Brain microvascular endothelial cell (primary cell): ENCODE measurements around the gene NXPE3.

Experiments
- DNase-seq: peaks from one replicate; pipeline ENCODE4 v3.0.0-alpha.2; 2020
- H3K27ac ChIP-seq: fragments of 250-450 bp; sonication (Bioruptor Pico); 2 replicates; pipeline ENCODE4 v1.5.1; 2020; ENCODE audit warnings: mild to moderate bottlenecking, moderate library complexity
- H3K27me3 ChIP-seq: fragments of 250-450 bp; sonication (Bioruptor Pico); replicated peaks from 2 replicates; pipeline ENCODE4 v1.5.1; 2020; ENCODE audit warnings: mild to moderate bottlenecking
- H3K36me3 ChIP-seq: fragments of 250-450 bp; sonication (Bioruptor Pico); replicated peaks from 2 replicates; pipeline ENCODE4 v1.5.1; 2020; ENCODE audit warnings: mild to moderate bottlenecking
- H3K4me3 ChIP-seq: 2 replicates; pipeline ENCODE4 v1.5.1; 2011; ENCODE audit warnings: low read depth, mild to moderate bottlenecking, control low read depth, low read length, moderate library complexity
- CTCF ChIP-seq: IDR thresholded peaks from 2 replicates; pipeline ENCODE4 v1.5.1; 2011; ENCODE audit warnings: low read depth, mild to moderate bottlenecking, moderate library complexity, low read length, control low read depth, inconsistent platforms; ENCODE audit errors: missing control alignments
- in situ Hi-C: cut with HindIII; loops from 2 replicates; pipeline ENCODE4 v1.10.0; 2017; ENCODE audit warnings: low sequenced_read_pairs, low pct_ligation_motif_present

The NXPE3 gene

DNA sequence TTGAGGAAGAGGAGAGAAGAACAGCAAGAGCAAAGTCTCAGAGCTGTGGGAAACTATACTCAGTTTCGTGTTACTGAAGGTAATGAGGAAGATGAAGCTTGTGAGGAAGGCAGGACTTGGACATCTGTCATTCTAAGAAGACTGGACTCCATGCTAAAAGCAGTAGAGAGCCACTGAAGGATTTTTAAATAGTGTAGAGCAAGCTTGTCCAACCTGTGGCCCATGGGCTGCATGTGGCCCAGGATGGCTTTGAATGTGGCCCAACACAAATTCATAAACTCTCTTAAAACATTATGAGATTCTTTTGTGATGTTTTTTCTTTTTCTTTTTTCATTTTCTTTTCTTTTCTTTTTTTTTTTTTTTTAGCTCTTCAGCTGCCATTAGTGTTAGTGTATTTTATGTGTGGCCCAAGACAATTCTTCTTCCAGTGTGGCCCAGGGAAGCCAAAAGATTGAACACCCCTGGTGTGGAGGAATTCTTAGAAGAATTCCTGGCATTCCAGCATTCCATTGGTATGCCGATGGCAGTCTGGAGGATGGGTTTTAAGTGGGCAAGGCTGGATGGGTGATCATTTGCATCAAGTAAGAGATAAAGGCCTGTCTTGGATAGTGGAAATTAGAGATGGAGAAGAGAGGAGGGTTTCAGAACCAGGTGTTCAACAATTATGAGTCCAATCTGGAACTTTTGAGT lies 63.4 kb downstream of the NXPE3 start:
- Histone ChIP-seq H3K36me3 (no peaks in the 10 kb centered on the region), H3K27ac (no peak overlapping the region), H3K27me3 (no peaks in the 10 kb centered on the region), H3K4me3 (no peak overlapping the region)
- no peak for TF ChIP-seq CTCF
- no peak for DNase-seq
- in situ Hi-C loops = no loop called here

DNA sequence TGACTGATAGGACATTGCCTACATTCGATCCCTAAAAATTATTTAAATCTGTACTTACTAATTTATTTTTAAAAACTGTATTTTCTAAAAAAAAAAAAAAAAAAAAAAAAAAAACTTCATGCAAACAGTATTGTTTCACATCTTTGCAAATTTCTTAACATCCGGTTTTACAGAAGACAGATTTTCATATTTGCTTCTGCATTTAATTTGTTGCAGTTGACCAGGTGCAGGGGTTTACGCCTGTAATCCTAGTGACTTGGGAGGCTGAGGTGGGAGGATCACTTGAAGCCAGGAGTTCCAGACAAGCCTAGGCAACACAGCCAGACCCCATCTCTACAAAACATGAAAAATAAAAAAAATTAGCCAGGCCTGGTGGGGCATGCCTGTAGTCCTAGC lies 63.9 kb downstream of the NXPE3 start:
- Histone ChIP-seq H3K27me3 (no peaks in the 10 kb centered on the region), H3K36me3 (no peaks in the 10 kb centered on the region), H3K27ac (no peak overlapping the region), H3K4me3 (no peak overlapping the region)
- TF ChIP-seq CTCF = no peak
- in situ Hi-C loops = no loop called here
- no peak for DNase-seq

- Histone ChIP-seq H3K4me3 (no peak overlapping the region), H3K27me3 (no peaks in the 10 kb centered on the region), H3K27ac (no peak overlapping the region), H3K36me3 (peaks cover 5% of the 10 kb centered on the region)
- DNase-seq = no peak
- in situ Hi-C loops = no loop called here
- TF ChIP-seq CTCF = no peak
Measured at GRCh38 chr3:101845425-101845824, 66.4 kb downstream of the NXPE3 start.

DNA sequence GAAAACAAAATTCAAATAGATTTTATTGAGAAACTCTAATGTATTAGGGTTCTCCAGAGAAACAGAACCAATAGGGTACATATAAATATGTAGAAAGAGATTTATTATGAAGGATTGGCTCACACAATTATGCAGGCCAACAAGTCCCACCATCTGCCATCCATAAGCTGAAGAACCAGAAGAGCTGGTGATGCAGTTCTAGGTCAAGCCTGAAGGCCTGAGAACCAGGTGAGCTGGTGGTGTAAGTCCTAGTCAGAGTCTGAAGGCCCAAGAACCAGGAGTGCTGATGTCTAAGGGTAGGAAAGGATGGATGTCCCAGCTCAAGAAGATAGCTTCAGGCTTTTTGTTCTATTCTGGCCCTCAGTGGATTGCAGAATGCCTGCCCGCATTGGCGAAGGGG lies 67.7 kb downstream of the NXPE3 start:
- no peak overlapping the region for H3K27ac ChIP-seq
- H3K27me3 ChIP-seq = no peaks in the 10 kb centered on the region

GRCh38 chr3:101847328-101847727 lies 68.3 kb downstream of the NXPE3 start:
- no peak for TF ChIP-seq CTCF
- no peak for DNase-seq

More for the DNA sequence above, 67.7 kb downstream of the NXPE3 start:
- H3K36me3 ChIP-seq = peaks cover 9% of the 10 kb centered on the region
- no peak overlapping the region for H3K4me3 ChIP-seq
- in situ Hi-C loops = no loop called here
- TF ChIP-seq CTCF = no peak
- no peak for DNase-seq

DNA sequence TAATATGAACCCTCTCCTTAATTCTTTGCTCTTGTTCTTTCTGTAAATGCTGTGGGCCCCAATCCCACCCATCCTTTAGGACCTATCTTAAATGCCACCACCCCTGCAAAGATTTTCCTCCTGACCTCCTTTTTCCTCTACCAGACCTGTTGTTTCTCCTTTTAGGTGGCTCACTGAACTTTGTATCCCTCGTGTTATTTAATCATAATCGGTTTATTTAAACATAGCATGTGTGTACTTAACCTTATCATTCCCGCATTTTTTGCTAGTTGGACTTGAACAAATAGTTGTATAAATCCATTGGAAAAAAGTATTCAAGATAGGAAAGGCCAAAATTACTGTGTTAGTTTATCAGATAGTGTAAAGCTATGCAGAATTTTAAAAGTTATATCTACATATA lies 69.3 kb downstream of the NXPE3 start:
- DNase-seq = no peak
- Histone ChIP-seq H3K4me3 (no peak overlapping the region), H3K36me3 (peaks cover 25% of the 10 kb centered on the region), H3K27ac (peak overlapping the region; percentile 81), H3K27me3 (no peaks in the 10 kb centered on the region)
- no peak for TF ChIP-seq CTCF
- in situ Hi-C loops = no loop called here

More at GRCh38 chr3:101847328-101847727, 68.3 kb downstream of the NXPE3 start:
- in situ Hi-C loops = no loop called here
- Histone ChIP-seq H3K4me3 (no peak overlapping the region), H3K27me3 (no peaks in the 10 kb centered on the region), H3K27ac (no peak overlapping the region), H3K36me3 (peaks cover 15% of the 10 kb centered on the region)
